ENCODE data around the gene MAOB. TPM values are rescaled to one million over a fixed set of nuclear protein-coding genes. Genes with fewer than 3 reads are reported as not detected.

MAOB gene
- polyA plus RNA-seq, 3 donors, result not detected

GRCh38 chrX:43817444-43817843, 64.8 kb downstream of the MAOB start:
- TF ChIP-seq CTCF (IDR thresholded peaks at IDR 0.05), result no peak
- Mint-ChIP-seq H3K36me3 (no peaks in the 10 kb centered on the region), H3K27ac (no peak overlapping the region), H3K27me3 (ENCODE audit: low read depth in 3 of 3) (peaks cover 0 to 5% (median 2%) of the 10 kb centered on the region in 3 donors), H3K4me1 (no peaks in the 10 kb centered on the region), H3K4me3 (no peak overlapping the region), H3K9me3 (peaks cover 0 to 2% (median 0%) of the 10 kb centered on the region in 7 donors)
- Histone ChIP-seq H4K20me1 (ENCODE audit: insufficient read depth, low read length) (no peaks in the 10 kb centered on the region), H3K4me1 (ENCODE audit: control insufficient read depth in 1 of 2, insufficient read depth in 2 of 2, low read length in 2 of 2) (no peaks in the 10 kb centered on the region), H3K4me2 (replicated peaks; ENCODE audit: extremely low read depth, low read length, poor library complexity, severe bottlenecking) (no peak overlapping the region), H3K4me3 (replicated peaks in 1 of 3; ENCODE audit: low read depth in 2 of 3, low read length in 3 of 3) (no peak overlapping the region), H2AFZ (ENCODE audit: insufficient read depth, low read depth, low read length, poor library complexity, severe bottlenecking) (no peak overlapping the region), H3K27me3 (ENCODE audit: control insufficient read depth in 2 of 2, insufficient read depth in 2 of 2, low read length in 2 of 2) (peaks cover 0 to 2% of the 10 kb centered on the region in 2 donors), H3K79me2 (ENCODE audit: insufficient read depth, low read length) (no peaks in the 10 kb centered on the region), H3K9me3 (replicated peaks in 1 of 2; ENCODE audit: control insufficient read depth in 1 of 2, insufficient read depth in 1 of 2, low read length in 2 of 2) (no peaks in the 10 kb centered on the region), H3K36me3 (replicated peaks in 1 of 2; ENCODE audit: control insufficient read depth in 1 of 2, insufficient read depth in 2 of 2, low read length in 2 of 2) (no peaks in the 10 kb centered on the region), H3K27ac (ENCODE audit: low read depth in 1 of 2, low read length in 2 of 2) (no peak overlapping the region), H3K9ac (ENCODE audit: insufficient read depth, low read length, poor library complexity, severe bottlenecking) (no peak overlapping the region)
- DNase-seq, result no peak
- 100% methylated on average over 2 of the region's 3 CpGs for WGBS (ENCODE audit: insufficient coverage)
- intact Hi-C loops (cut with micrococcal nuclease), result no loop called here

- DNase-seq, result no peak
- Mint-ChIP-seq H3K4me3 (no peak overlapping the region), H3K27me3 (ENCODE audit: low read depth in 3 of 3) (peaks cover 0 to 5% (median 2%) of the 10 kb centered on the region in 3 donors), H3K4me1 (no peaks in the 10 kb centered on the region), H3K9me3 (peaks cover 0 to 2% (median 0%) of the 10 kb centered on the region in 7 donors), H3K27ac (no peak overlapping the region), H3K36me3 (no peaks in the 10 kb centered on the region)
- H3K9me3 ChIP-seq (replicated peaks in 1 of 2; ENCODE audit: control insufficient read depth in 1 of 2, insufficient read depth in 1 of 2, low read length in 2 of 2), result no peaks in the 10 kb centered on the region
- no CpG with 5 or more reads among the region's 2 CpGs for WGBS (ENCODE audit: insufficient coverage)
- H3K36me3 ChIP-seq (replicated peaks in 1 of 2; ENCODE audit: control insufficient read depth in 1 of 2, insufficient read depth in 2 of 2, low read length in 2 of 2), result no peaks in the 10 kb centered on the region
- H3K27ac ChIP-seq (ENCODE audit: low read depth in 1 of 2, low read length in 2 of 2), result no peak overlapping the region
- intact Hi-C loops (cut with micrococcal nuclease), result no loop called here
- no peak overlapping the region for H3K4me3 ChIP-seq (replicated peaks in 1 of 3; ENCODE audit: low read depth in 2 of 3, low read length in 3 of 3)
- no peak overlapping the region for H3K9ac ChIP-seq (ENCODE audit: insufficient read depth, low read length, poor library complexity, severe bottlenecking)
- no peaks in the 10 kb centered on the region for H3K79me2 ChIP-seq (ENCODE audit: insufficient read depth, low read length)
- no peak overlapping the region for H3K4me2 ChIP-seq (replicated peaks; ENCODE audit: extremely low read depth, low read length, poor library complexity, severe bottlenecking)
- no peaks in the 10 kb centered on the region for H4K20me1 ChIP-seq (ENCODE audit: insufficient read depth, low read length)
- no peaks in the 10 kb centered on the region for H3K4me1 ChIP-seq (ENCODE audit: control insufficient read depth in 1 of 2, insufficient read depth in 2 of 2, low read length in 2 of 2)
- H2AFZ ChIP-seq (ENCODE audit: insufficient read depth, low read depth, low read length, poor library complexity, severe bottlenecking), result no peak overlapping the region
- no peak for TF ChIP-seq CTCF (IDR thresholded peaks at IDR 0.05)
- peaks cover 0 to 2% of the 10 kb centered on the region in 2 donors for H3K27me3 ChIP-seq (ENCODE audit: control insufficient read depth in 2 of 2, insufficient read depth in 2 of 2, low read length in 2 of 2)
These were observed 67.0 kb downstream of the MAOB start for GRCh38 chrX:43815209-43815608.

Measured in CD14-positive monocyte (primary cell).